CD4-positive, alpha-beta memory T cell (primary cell): ENCODE data around the gene LILRB1. TPM values are rescaled to one million over a fixed set of nuclear protein-coding genes. Genes with fewer than 3 reads are reported as not detected.

ENCODE experiments used
- CTCF ChIA-PET: fragments of 350-600 bp; sonication (Branson Sonifier 250); formaldehyde crosslinking; loops from one replicate; lab custom pipeline; 2021; ENCODE audit warnings: inconsistent platforms; ENCODE audit not compliant: partially characterized antibody; lab: Charles Lee
- POLR2A ChIA-PET: fragments of 350-600 bp; sonication (Branson Sonifier 250); formaldehyde crosslinking; loops from one replicate; lab custom pipeline; 2021; ENCODE audit not compliant: partially characterized antibody; lab: Charles Lee
- DNase-seq, 5 donors: peaks; one replicate each; pipeline versions ENCODE4 v3.0.0 to v3.0.0-alpha.2; 2020 to 2022; ENCODE audit warnings: mixed read lengths in 1 of 5
- H3K27ac ChIP-seq: one replicate; pipeline ENCODE4 v1.7.0; 2013; ENCODE audit warnings: low read depth, low read length
- H3K27me3 ChIP-seq: 2 replicates; pipeline ENCODE4 v1.7.0; 2013; ENCODE audit warnings: mild to moderate bottlenecking, low read length, moderate library complexity; ENCODE audit not compliant: insufficient read depth
- H3K36me3 ChIP-seq: 2 replicates; pipeline ENCODE4 v1.7.0; 2013; ENCODE audit warnings: mild to moderate bottlenecking, low read length, moderate library complexity; ENCODE audit not compliant: insufficient read depth
- H3K4me1 ChIP-seq: 2 replicates; pipeline ENCODE4 v1.7.0; 2013; ENCODE audit warnings: mild to moderate bottlenecking, low read length, moderate library complexity; ENCODE audit not compliant: insufficient read depth
- H3K4me3 ChIP-seq, 2 donors: one replicate each; pipeline ENCODE4 v1.7.0; 2013; ENCODE audit warnings: low read length in 2 of 2, mild to moderate bottlenecking in 1 of 2
- H3K9me3 ChIP-seq, 2 donors: one replicate each; pipeline ENCODE4 v1.7.0; 2013; ENCODE audit warnings: low read length in 2 of 2, control low read depth in 1 of 2; ENCODE audit not compliant: control insufficient read depth in 1 of 2
- H3K27ac Mint-ChIP-seq, 7 donors: one replicate each; pipeline ENCODE4 v1.8.0; 2020 to 2021; ENCODE audit warnings: mixed read lengths in 7 of 7, mild to moderate bottlenecking in 6 of 7, inconsistent platforms in 3 of 7, moderate library complexity in 3 of 7
- H3K27me3 Mint-ChIP-seq, 2 donors: one replicate each; pipeline ENCODE4 v1.8.0; 2020 to 2021; ENCODE audit warnings: mixed read lengths in 2 of 2
- H3K36me3 Mint-ChIP-seq, 2 donors: one replicate each; pipeline ENCODE4 v1.8.0; 2020 to 2021; ENCODE audit warnings: mixed read lengths in 2 of 2, inconsistent platforms in 1 of 2, mild to moderate bottlenecking in 1 of 2
- H3K4me1 Mint-ChIP-seq, 4 donors: one replicate each; pipeline ENCODE4 v1.8.0; 2020 to 2021; ENCODE audit warnings: mixed read lengths in 4 of 4, mild to moderate bottlenecking in 1 of 4
- H3K4me3 Mint-ChIP-seq, 8 donors: one replicate each; pipeline ENCODE4 v1.8.0; 2020 to 2021; ENCODE audit warnings: mixed read lengths in 8 of 8, mild to moderate bottlenecking in 7 of 8, moderate library complexity in 6 of 8, inconsistent platforms in 3 of 8
- H3K9me3 Mint-ChIP-seq, 8 donors: one replicate each; pipeline ENCODE4 v1.8.0; 2020 to 2021; ENCODE audit warnings: mixed read lengths in 8 of 8, mild to moderate bottlenecking in 5 of 8, inconsistent platforms in 3 of 8, moderate library complexity in 1 of 8
- intact Hi-C: fragments of 100-400 bp; cut with micrococcal nuclease; formaldehyde crosslinking; loops from one replicate; pipeline ENCODE4 v1.15.1; 2023
- polyA plus RNA-seq, 2 donors: library from polyadenylated mRNA; unstranded; fragments of 300-500 nt; fragmentation: Illumina TruSeq; gene quantifications; one replicate each; pipeline ENCODE4 v1.2.3, GENCODE V29; 2021
- total RNA-seq, 2 experiments: library from RNA; stranded (reverse); gene quantifications; one replicate each; pipeline ENCODE4 v1.2.3, GENCODE V29; 2021

LILRB1 gene
- total and polyA plus RNA-seq, 4 experiments from 2014 or later = 0.34 to 1.6 (median 0.64) TPM; not detected in 1

DNA sequence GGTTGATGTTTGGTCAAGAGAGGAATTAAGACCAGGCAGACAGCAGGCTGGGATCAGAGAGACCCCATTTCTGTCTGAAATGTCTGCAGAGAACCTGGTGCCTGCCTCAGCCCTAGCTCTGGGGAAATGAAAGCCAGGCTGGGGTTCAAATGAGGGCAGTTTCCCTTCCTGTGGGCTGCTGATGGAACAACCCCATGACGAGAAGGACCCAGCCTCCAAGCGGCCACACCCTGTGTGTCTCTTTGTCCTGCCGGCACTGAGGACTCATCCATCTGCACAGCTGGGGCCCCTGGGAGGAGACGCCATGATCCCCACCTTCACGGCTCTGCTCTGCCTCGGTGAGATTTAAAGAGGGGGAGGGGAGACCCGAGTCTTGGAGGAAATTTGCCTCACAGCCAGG, 32.4 kb downstream of the LILRB1 start, which contains the start of gene LILRB4:
Gene LILRB4, plus strand, starts transcription at position 256 of the 400 bp plus-strand sequence. Its CDS starts 49 bp downstream, at position 305.
- H3K27ac Mint-ChIP-seq = no peak within 1 kb of the TSS
- no peaks in the 10 kb centered on the region for H3K36me3 ChIP-seq
- H3K9me3 Mint-ChIP-seq = peaks cover 0 to 18% (median 5%) of the 10 kb centered on the region in 8 donors
- H3K9me3 ChIP-seq = no peaks in the 10 kb centered on the region
- H3K27me3 Mint-ChIP-seq = peaks cover 10 to 23% of the 10 kb centered on the region in 2 donors
- DNase-seq = no peak
- no peaks in the 10 kb centered on the region for H3K36me3 Mint-ChIP-seq
- no peaks in the 10 kb centered on the region for H3K4me1 ChIP-seq
- no peak within 1 kb of the TSS for H3K27ac ChIP-seq
- H3K4me3 Mint-ChIP-seq = no peak within 1 kb of the TSS
- POLR2A ChIA-PET = no interaction called here
- H3K4me1 Mint-ChIP-seq = no peaks in the 10 kb centered on the region
- no peaks in the 10 kb centered on the region for H3K27me3 ChIP-seq
- no peak within 1 kb of the TSS for H3K4me3 ChIP-seq
- intact Hi-C loops = no loop called here
- CTCF ChIA-PET = interaction anchor here (0.9 to 1.2 kb wide), 2 partner anchors 11 to 12 kb away, joined by 3 to 5 read pairs; no protein-coding TSS in a partner anchor

DNA sequence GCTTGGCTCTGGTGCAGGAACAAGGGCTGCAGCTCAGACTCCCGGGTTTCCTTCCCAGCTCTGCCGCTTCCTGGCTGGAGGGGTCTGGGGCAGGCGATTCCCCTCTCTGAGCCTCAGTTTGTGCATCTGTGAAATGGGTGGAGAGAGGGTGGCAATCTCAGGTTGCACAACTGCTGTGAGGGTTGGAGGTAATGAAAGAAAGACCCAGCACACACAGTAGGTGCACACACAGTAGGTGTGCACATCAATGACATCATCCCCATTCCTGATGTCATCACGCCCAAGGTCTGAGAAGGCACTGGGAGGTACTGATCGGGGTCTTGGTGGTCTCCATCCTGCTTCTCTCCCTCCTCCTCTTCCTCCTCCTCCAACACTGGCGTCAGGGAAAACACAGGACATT, 35.2 kb downstream of the LILRB1 start:
- Mint-ChIP-seq H3K27me3 (peaks cover 4 to 13% of the 10 kb centered on the region in 2 donors), H3K4me1 (no peaks in the 10 kb centered on the region), H3K4me3 (no peak overlapping the region), H3K36me3 (no peaks in the 10 kb centered on the region), H3K9me3 (peaks cover 0 to 31% (median 25%) of the 10 kb centered on the region in 8 donors), H3K27ac (no peak overlapping the region)
- peaks cover 0 to 8% of the 10 kb centered on the region in 2 donors for H3K9me3 ChIP-seq
- ChIA-PET POLR2A (no interaction called here), CTCF (no interaction called here)
- DNase-seq = no peak
- no peak overlapping the region for H3K27ac ChIP-seq
- H3K4me3 ChIP-seq = no peak overlapping the region
- H3K36me3 ChIP-seq = no peaks in the 10 kb centered on the region
- H3K27me3 ChIP-seq = no peaks in the 10 kb centered on the region
- no peaks in the 10 kb centered on the region for H3K4me1 ChIP-seq
- intact Hi-C loops = no loop called here

DNA sequence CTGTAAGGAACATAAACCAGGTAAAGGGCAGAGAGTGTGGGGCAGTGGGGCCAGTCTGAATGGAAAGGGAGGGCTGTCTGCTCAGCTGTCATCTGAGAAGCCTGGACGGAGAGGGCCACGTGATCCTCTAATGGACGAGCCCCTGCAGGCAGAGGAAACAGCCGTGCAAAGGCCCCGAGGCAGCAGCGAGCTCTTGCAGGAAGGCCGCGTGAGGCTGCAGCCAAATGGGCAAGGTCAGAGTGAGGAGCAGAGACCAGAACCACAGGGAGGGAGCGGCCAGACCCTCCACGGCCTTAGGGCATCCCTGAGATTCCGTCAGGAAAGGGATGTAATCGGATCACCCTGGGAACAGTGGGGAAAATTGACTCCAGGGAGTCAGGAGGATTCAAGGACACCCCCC, 36.9 kb downstream of the LILRB1 start:
- H3K36me3 Mint-ChIP-seq = no peaks in the 10 kb centered on the region
- intact Hi-C loops = no loop called here
- POLR2A ChIA-PET = no interaction called here
- DNase-seq = no peak
- H3K4me1 Mint-ChIP-seq = no peaks in the 10 kb centered on the region
- Histone ChIP-seq H3K4me1 (no peaks in the 10 kb centered on the region), H3K27ac (no peak overlapping the region), H3K9me3 (peaks cover 0 to 8% of the 10 kb centered on the region in 2 donors), H3K27me3 (no peaks in the 10 kb centered on the region), H3K36me3 (no peaks in the 10 kb centered on the region), H3K4me3 (no peak overlapping the region)
- H3K27me3 Mint-ChIP-seq = peaks cover 3 to 9% of the 10 kb centered on the region in 2 donors
- peaks cover 0 to 30% (median 25%) of the 10 kb centered on the region in 8 donors for H3K9me3 Mint-ChIP-seq
- H3K4me3 Mint-ChIP-seq = no peak overlapping the region
- H3K27ac Mint-ChIP-seq = no peak overlapping the region
- CTCF ChIA-PET = no interaction called here

DNA sequence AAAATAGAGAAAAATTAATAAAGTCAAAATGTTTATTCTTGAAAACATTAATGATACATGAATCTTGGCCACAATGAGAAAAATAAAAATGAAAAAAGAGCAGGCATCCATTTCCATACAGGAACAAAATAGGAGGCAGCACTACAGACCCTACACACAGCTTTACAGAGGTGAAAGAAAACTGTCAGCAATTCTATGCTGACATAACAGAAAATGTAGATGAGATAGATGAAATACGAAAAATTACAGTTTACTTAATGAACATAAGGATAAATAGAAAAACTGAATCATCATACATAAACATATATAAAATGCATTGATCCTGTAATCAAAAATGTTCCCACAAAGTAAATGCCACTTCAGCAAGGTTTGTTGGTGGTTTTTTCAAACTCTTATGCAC, 38.1 kb downstream of the LILRB1 start:
- intact Hi-C loops = no loop called here
- Histone ChIP-seq H3K4me3 (no peak overlapping the region), H3K4me1 (no peaks in the 10 kb centered on the region), H3K9me3 (peaks cover 0 to 8% of the 10 kb centered on the region in 2 donors), H3K27ac (no peak overlapping the region), H3K27me3 (no peaks in the 10 kb centered on the region), H3K36me3 (no peaks in the 10 kb centered on the region)
- H3K4me1 Mint-ChIP-seq = no peaks in the 10 kb centered on the region
- no peak overlapping the region for H3K4me3 Mint-ChIP-seq
- DNase-seq = no peak
- no peak overlapping the region for H3K27ac Mint-ChIP-seq
- H3K9me3 Mint-ChIP-seq = peaks cover 0 to 30% (median 25%) of the 10 kb centered on the region in 8 donors
- peaks cover 3 to 7% of the 10 kb centered on the region in 2 donors for H3K27me3 Mint-ChIP-seq
- ChIA-PET CTCF (interaction anchor here (1.2 kb wide), 1 partner anchor 12 kb away, joined by 4 read pairs; no protein-coding TSS in a partner anchor), POLR2A (no interaction called here)
- H3K36me3 Mint-ChIP-seq = no peaks in the 10 kb centered on the region

DNA sequence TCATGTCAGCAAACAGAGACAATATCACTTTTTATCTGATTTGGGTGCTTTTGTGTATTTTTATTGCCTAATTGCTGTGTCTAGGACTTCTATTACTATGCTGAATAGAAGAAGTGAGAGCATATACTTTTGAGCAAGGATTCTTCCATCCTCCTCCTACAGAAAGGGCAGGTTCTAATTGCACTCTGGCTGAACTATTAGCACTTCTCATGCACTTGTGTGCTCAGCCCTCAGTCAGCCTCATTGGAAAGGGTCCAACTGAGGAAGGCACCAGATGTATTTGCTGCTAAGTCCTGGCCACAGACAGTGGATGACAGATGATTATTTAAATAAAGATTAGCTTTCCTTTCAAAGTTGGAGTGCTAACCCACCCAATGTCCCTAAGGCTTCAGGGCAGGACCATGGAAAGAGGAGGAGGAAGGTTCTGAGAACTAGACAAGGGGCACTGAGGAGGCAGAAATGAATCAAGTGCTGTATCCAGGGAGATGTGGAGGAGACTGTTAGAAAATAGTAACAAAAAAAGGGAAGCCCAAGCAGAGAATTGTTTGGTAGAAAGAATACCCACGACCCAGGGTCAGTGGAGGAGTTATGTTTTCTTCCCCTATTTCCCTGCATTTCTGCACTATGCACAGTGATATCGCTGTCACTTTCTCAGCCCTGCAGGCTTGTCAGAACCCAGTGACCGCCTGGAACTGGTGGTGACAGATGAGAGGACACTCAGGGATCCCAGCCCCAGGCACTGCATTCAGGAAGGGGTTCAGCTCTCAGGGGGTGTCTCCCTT, 40.5 kb downstream of the LILRB1 start:
- Histone ChIP-seq H3K9me3 (peaks cover 0 to 8% of the 10 kb centered on the region in 2 donors), H3K36me3 (no peaks in the 10 kb centered on the region), H3K4me3 (no peak overlapping the region), H3K4me1 (no peaks in the 10 kb centered on the region), H3K27me3 (no peaks in the 10 kb centered on the region), H3K27ac (no peak overlapping the region)
- intact Hi-C loops = no loop called here
- DNase-seq = no peak
- Mint-ChIP-seq H3K27me3 (peaks cover 3 to 7% of the 10 kb centered on the region in 2 donors), H3K9me3 (peaks cover 0 to 29% (median 24%) of the 10 kb centered on the region in 8 donors), H3K36me3 (no peaks in the 10 kb centered on the region), H3K4me3 (no peak overlapping the region), H3K27ac (no peak overlapping the region), H3K4me1 (no peaks in the 10 kb centered on the region)
- ChIA-PET POLR2A (no interaction called here), CTCF (interaction anchor here (0.9 to 7.5 kb wide), 4 partner anchors 9 to 191 kb away, joined by 3 to 85 read pairs (median 4); no protein-coding TSS in a partner anchor)

DNA sequence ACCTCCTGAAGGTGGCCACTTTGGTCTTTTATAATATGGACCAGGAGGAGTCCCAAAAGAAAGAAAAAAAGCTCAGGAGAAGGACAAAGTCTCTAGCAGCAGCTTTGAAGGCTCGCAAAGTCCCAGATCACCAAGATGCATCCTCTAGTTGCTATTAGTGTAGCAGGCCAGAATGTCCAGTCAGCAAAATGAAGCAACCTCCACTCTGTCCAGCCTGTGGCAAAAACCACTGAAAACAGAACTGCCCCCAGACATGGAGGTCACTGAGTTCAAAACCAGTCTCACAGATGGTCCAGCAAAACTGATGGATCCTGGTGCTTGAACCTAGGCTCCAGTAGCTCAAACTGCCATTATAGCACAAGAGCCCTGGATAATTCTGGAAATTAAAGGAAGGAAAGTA, 42.9 kb downstream of the LILRB1 start:
- Histone ChIP-seq H3K27ac (no peak overlapping the region), H3K27me3 (no peaks in the 10 kb centered on the region), H3K4me1 (no peaks in the 10 kb centered on the region), H3K4me3 (no peak overlapping the region), H3K36me3 (no peaks in the 10 kb centered on the region), H3K9me3 (peaks cover 0 to 8% of the 10 kb centered on the region in 2 donors)
- H3K27ac Mint-ChIP-seq = no peak overlapping the region
- CTCF ChIA-PET = interaction anchor here (1.3 to 7.5 kb wide), 6 partner anchors 9 to 194 kb away, joined by 5 to 85 read pairs (median 10); no protein-coding TSS in a partner anchor
- peaks cover 0 to 20% (median 13%) of the 10 kb centered on the region in 8 donors for H3K9me3 Mint-ChIP-seq
- intact Hi-C loops = no loop called here
- POLR2A ChIA-PET = no interaction called here
- H3K27me3 Mint-ChIP-seq = peaks cover 5 to 9% of the 10 kb centered on the region in 2 donors
- no peaks in the 10 kb centered on the region for H3K36me3 Mint-ChIP-seq
- no peaks in the 10 kb centered on the region for H3K4me1 Mint-ChIP-seq
- no peak for DNase-seq
- H3K4me3 Mint-ChIP-seq = no peak overlapping the region

DNA sequence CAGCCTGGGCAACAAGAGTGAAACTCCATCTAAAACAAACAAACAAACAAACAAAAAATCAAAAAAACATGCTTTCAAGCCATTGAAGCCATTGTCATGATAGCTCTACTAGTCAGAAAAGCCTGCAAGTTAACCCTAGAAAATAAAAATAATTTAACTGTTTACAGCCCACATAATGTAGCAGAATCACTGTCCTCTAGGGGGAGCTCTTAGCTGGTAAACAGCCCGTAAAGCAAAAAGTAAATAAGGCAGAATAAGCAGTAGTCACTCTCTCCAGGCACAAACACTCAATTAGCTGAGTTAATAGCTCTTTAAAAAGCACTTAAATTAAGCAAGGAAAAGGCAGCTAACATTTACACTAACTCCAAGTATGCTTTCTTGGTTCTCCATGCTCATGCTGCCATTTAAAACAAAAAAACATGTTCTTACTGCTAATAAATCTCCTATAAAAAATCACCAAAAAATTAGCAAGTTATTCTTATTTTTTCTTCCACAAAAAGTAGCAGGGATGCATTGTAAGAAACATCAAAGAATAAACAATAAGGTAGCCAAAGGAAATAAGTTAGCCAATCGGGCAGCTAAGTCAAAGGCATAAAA, 43.8 kb downstream of the LILRB1 start:
- H3K9me3 ChIP-seq = peaks cover 0 to 5% of the 10 kb centered on the region in 2 donors
- no peaks in the 10 kb centered on the region for H3K27me3 ChIP-seq
- H3K27ac ChIP-seq = no peak overlapping the region
- H3K27ac Mint-ChIP-seq = no peak overlapping the region
- no peak overlapping the region for H3K4me3 ChIP-seq
- peaks cover 0 to 11% (median 6%) of the 10 kb centered on the region in 8 donors for H3K9me3 Mint-ChIP-seq
- no peak overlapping the region for H3K4me3 Mint-ChIP-seq
- peak in 1 of 5 donors; percentile 4 for DNase-seq
- peaks cover 6 to 9% of the 10 kb centered on the region in 2 donors for H3K27me3 Mint-ChIP-seq
- no peaks in the 10 kb centered on the region for H3K4me1 ChIP-seq
- CTCF ChIA-PET = interaction anchor here (0.7 to 7.5 kb wide), 9 partner anchors 9 to 200 kb away, joined by 4 to 85 read pairs (median 5); partner anchors contain the start of gene LILRB4
- intact Hi-C loops = no loop called here
- no peaks in the 10 kb centered on the region for H3K4me1 Mint-ChIP-seq
- POLR2A ChIA-PET = no interaction called here
- H3K36me3 ChIP-seq = no peaks in the 10 kb centered on the region
- H3K36me3 Mint-ChIP-seq = no peaks in the 10 kb centered on the region
